SKM-1 treated with dmso at 0.1 percent for 144 hours (cell line): ENCODE measurements around the gene PDGFB.

ENCODE experiments used
- DNase-seq: peaks from one replicate; lab custom pipeline; 2025; ENCODE audit not compliant: unreplicated experiment; lab: John Stamatoyannopoulos, UW

PDGFB gene

GRCh38 chr22:39244496-39245129 lies at the start of gene PDGFB:
TSS of gene PDGFB (minus strand) at chr22:39244982. CDS start at chr22:39243963, 1,019 bp downstream.
- no peak for DNase-seq

- DNase-seq, result no peak
These were observed 49.1 kb upstream of the PDGFB start for GRCh38 chr22:39293766-39294368.

DNA sequence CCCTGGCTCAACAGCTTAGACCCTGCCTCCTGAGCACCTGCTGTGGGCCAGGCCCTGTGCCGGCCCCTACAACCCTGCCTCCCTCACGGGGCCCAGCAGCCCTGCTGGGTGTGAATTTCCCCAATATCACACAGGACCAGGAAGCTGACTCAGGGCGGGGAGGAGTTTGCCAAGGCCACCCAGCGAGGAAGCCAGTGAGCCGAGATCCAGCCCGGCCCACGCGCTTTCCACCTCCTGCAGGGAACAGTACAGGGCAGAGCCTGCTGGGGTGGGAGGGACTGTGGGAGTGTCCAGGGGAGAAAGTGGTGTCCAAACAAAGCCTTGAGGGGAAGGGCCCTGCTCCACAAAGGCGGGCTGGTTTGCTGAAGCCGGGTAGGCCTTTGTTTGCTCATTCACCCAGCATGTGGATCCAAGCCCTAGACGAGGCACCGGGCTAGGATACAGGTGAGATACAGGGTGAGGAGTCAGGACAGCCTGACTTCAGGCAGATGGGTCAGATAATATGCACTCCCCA lies 47.8 kb upstream of the PDGFB start:
- peak; percentile 45 for DNase-seq

DNA sequence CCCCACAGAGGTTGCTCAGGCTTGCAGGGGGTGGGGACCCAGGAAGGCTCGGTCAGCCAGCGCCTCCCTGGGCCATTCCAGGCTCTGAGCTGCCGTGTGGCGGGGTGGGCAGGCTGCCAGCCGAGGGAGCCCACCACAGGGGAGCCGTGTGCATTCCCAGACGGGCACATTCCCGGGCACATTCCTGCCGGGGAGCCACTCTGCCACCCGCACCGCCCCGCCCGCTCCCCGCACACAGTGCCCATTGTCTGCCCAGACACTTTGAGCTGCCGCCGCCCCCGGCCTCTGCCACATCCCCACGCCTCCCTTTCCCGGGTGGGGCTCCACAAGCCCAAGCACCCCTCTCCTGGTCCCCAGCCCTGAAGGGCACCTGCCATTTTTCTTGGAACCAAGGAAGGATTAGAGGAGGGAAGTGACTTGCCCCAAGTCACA lies 47.3 kb upstream of the PDGFB start:
- no peak for DNase-seq

GRCh38 chr22:39291523-39291922 lies 46.7 kb upstream of the PDGFB start:
- DNase-seq, result no peak

- DNase-seq, result no peak
These were observed 46.0 kb upstream of the PDGFB start for GRCh38 chr22:39290724-39291161.

DNA sequence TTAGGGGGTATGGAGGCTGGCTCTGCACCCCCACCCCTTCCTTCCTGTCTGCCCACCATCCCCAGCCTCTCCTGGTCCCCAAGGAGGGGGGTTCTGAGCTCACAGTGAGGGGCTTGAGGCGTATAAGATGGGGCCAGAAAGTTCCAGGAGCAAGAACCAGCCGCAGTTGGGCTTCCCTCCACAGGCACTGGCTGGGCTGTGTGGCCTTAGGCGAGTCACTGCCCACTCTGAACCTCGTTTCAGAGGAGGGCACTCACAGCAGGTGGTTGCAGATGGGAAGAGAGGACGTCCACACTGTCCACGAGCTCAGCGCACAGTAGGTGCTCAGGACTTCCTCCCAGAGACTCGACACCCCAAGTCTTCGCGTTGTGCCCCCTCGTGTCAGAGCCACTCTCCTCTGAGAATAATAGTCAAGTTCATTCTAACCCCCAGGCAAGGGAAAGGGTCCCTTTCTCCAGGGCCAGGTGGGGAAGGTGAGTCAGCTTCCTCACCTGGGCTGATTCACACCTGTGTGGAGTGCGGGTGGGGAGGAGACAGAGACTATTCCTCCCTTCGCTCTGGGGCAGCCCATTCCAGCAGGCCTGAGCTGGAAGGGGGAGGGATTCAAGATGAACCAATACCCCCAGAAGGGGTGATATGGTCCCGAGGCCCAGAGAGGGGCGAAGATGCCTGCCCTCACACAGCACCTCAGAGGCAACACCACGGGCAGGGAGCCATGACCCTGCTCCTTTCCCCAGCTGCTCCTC lies 45.4 kb upstream of the PDGFB start:
- no peak for DNase-seq

DNA sequence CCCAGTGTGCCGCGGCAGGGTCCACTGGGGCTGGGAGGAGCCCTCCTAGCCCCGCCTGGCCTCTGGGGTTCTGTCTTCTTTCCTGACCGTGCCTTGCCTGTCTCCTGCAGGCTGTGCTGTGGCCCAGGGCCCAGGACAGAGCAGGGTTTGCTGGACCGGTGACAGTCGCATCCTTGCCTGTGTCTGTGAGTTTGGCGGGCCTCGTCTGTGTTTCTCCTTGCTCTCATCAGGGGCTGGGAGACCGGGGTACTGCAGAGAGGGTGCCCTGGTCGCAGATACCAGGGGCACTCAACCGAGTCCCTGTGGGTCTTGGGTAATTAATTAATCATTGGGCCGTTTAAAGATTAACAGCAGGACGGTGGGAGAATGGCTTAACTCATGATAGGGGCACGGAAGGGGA lies 44.8 kb upstream of the PDGFB start:
- no peak for DNase-seq

DNA sequence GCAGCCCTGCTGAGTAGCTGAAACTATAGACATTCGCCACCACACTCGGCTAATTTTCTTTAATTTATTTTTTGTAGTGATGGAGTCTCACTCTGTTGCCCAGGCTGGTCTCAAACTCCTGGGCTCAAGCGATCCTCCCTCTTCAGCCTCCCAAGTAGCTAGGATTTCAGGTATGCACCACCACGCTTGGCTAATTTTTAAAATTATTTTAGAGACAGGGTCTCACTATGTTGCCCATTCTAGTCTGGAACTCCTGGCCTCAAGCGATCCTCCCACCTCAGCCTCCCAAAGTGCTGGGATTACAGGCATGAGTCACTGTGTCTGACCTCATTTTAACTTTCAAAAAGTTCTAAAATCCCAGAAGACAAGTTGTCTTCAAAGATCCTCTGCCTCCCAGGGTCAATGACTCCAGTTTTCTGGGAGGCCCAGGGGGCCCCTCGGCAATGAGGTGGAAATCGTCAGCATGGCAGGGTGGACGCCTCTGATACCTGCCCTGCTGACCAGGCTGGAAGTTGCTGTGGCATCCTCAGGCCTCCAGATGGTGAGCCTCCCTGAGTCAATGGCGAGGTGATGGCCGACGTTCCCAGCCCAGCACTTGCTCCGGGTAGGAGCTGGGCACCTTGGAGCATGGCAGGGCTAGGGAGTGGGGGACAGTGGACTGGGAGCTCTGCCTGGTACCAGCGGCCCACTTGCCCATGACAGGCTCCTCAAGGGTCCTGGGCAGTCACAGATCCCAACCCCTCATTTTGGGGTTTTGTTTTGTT lies 43.5 kb upstream of the PDGFB start:
- no peak for DNase-seq

DNA sequence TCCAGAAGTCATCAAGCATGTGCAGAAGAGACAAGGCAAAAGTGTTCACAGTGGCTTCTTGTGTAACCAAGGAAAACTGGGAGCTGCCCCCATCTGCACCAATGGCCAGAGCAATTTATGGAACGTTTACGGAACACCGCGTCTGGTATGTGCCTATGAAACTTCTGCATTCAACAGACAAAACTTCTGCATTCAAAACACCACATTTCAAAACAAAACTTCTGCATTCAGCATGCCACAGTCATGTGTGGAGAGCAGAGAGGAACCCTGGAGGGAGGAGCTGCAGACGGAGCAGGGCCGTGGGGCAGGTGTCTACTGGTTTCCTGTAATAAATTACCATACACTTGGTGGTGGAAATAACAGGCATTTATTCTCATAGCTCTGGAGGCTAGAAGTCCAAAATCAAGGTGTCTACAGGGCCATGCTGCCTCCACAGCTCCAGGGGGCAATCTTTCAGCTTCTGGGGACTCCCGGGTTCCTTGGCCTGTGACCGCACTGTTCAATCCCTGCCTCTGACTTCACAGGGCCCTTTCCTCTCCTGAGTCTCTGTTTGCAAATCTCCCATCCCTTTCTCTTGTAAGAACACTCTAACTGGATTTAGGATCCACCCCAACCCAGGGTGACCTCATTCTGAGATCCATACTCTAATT lies 42.4 kb upstream of the PDGFB start:
- peak; percentile 80 for DNase-seq

GRCh38 chr22:39284983-39285382 lies 40.2 kb upstream of the PDGFB start:
- DNase-seq, result no peak

- DNase-seq, result no peak
These were observed 39.6 kb upstream of the PDGFB start for GRCh38 chr22:39284142-39284980.

DNA sequence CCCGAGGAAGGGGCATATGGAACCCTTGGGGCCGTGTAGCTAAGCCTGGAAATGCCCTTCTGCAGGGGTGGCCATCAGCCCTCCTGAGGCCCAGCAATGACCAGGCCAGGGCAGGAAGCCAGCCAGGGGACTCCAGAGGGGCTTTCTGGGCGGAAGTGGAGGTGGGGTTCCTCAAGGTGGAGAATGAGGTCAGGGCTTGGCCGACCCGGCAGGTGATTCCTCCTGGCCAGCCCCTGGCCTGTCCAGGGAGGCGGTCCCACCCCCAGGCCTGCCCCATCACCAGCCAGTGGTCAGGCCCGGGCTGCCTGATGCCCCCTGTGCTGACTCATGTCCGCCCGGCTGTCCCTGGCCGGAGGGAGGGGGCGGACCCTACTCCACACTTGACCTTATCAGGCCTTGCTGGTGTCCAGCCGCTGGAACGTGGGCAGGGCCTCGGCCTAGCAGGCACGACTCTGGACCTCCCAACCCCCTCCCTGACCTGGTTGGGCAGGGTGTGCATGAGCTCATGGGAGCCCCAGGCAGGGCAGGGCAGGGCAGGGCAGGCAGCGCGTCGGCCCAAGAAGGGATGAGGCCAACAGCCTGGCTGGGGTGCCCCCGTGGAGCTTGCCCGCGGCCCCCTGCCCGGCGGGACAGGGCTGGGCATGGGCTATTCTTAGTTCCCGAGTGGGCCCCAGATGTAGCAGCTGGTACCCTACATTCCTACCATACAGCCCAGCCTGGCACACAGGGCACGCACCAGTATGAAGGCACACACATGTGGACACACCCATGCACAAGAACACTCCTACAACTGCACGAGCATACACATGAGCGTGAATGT lies 38.8 kb upstream of the PDGFB start:
- DNase-seq, result no peak

DNA sequence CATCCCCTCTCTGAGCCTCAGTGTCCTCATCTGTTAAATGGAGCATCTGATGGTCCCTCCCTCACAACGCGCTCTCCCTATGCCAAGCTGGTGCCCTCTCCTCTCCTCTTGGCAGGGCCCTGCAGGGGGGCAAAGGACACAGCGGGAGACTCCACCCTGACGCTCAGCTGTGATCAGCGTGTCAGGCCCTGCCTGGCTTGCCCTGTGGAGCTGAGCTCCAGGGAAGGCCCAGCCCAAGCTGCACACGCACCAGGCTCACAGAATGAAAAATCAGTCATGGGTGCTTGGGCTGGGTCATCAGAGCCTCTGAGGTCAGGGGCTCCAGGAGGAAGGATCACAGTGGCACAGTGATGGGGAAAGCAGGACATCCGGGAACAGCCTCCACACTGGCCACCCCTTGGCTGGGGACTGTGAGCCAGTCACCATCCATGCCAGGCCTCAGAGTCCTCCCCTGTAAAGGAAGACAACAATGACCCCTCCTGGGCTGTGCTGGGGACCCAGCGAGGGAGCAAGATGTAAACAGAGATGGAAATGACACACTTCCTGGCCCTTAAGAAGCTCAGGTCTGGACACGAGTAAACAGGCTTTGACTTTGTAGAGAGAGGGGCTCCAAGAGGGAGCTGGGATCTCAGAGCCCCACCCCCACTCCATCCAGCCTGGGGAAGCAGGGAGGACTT lies 38.0 kb upstream of the PDGFB start:
- no peak for DNase-seq

DNA sequence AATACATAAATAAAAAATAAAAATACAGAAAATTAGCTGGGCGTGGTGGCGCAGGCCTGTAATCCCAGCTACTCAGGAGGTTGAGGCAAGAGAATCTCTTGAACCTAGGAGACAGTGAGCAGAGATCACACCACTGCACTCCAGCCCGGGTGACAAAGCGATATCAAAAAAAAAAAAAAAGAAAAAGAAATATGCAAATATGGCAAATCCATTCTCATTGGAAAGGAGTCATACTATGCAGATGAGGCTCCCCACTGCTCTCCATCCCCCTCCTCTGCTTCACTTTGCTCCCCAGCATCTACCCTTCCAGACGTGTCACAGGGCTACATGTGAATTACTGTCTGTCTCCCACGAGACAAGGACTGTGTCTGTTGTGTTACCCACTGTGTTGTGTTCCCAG lies 36.3 kb upstream of the PDGFB start:
- DNase-seq, result no peak

- no peak for DNase-seq
These were observed 35.5 kb upstream of the PDGFB start for GRCh38 chr22:39280250-39280649.

GRCh38 chr22:39279170-39279850 lies 34.5 kb upstream of the PDGFB start:
- no peak for DNase-seq

DNA sequence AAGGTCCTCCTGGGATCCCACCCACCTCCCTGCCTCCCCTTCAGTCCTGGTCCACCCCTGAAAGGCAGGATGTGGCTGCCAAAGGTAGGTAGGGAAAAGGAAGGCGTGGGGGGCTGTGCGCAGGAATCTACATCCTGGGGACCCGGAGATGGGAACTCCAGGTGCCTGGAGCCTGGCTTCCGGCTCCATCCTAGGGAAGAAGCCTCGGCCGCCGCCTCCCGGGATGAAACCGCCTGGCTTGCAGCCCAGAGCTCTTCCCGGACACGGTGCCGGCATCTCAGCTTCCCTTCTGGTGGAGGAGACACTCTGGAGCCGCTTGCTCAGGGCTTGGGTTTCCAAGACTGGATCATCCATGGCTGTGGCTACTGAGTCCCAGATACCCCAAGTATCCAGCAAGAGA lies 33.3 kb upstream of the PDGFB start:
- no peak for DNase-seq
